Endothelial cell of hepatic sinusoid (primary cell): Measurements from ENCODE around the gene YPEL3.
"Not testable (repeated sequence)": the region's sequence is repeated elsewhere in the genome, so short reads cannot be mapped to it uniquely, and the experiment has no call there.

Source experiments
- in situ Hi-C: cut with HindIII; loops from 2 replicates; pipeline ENCODE4 v1.10.0; 2017; ENCODE audit warnings: low sequenced_read_pairs

The YPEL3 gene

DNA sequence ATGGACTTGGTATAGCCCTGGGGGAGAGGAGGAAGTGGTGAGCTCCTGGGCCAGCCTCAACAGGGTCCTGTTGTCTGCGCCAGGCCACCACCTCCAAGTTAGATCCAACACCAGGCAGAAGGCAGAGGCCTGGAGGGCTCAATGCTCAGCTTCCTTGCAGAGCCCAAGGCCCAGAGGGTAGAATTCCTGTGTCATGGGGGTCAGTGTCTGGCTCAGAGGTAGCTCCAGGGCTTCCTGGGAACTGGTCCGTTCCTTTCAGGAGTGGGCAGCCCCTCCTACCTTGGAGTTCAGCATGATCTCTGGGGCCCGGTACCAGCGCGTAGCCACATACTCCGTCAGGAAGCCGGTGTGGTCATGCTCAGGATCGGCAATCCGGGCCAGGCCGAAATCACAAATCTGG, 21.8 kb upstream of the YPEL3 start:
- in situ Hi-C loops, result no loop called here

DNA sequence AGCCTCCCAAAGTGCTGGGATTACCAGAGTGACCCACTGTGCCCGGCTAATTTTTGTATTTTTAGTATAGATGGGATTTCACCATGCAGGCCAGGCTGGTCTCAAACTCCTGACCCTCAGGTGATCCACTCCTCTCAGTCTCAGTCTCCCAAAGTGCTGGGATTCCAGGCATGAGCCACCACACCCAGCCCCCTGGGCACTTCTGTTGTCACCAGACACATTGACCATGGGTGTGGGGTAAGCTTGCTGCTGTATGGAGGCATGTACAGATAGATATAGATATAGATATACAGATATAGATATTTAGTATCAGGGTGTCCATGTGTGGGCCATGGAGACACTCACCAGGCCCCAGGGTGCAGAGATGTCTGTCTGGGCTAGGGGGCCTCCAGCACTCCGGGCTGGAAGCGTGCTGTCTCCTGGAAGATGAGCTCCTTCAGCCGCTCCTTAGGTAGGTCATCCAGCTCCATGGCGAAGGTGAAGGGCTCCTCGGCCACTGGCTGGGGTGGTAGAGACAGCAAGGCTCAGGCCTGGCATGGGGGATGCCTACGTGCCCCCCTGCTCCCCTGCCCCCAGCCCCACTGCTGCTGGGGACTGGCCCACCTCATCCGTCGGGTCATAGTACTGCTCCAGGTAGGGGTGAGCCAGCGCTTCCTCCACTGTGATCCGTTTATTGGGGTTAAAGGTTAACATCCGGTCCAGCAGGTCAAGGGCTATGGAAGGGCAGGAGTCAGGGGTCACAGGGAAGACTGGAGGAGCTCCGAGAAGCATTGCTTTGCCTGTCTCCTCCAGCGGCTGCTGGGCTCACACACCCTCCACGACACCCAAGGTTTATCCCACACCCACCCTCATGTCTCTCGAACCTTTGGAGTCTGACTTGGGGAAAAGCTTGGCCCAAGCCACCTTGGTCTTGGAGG, 20.5 kb upstream of the YPEL3 start:
- in situ Hi-C loops, result no loop called here

DNA sequence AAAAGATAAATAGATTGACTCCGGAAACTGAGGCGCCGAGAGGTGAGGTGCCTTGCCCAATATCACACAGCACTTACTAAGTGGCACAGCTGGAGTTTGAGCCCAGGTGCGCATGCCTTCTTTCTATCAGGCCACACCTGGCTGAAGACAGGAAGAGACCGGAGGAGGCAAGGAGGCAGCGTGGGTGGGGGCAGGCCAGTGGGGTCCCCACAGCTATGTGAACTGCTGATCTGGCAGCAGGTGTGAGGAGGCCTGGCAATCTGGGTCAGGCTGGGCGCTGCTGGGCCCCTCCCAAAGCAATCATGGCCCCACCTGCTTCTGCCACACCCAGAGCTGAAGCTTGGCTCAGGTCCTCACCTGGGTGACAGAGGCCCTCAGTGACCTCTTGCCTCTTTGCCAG, 19.2 kb upstream of the YPEL3 start:
- in situ Hi-C loops, result no loop called here

DNA sequence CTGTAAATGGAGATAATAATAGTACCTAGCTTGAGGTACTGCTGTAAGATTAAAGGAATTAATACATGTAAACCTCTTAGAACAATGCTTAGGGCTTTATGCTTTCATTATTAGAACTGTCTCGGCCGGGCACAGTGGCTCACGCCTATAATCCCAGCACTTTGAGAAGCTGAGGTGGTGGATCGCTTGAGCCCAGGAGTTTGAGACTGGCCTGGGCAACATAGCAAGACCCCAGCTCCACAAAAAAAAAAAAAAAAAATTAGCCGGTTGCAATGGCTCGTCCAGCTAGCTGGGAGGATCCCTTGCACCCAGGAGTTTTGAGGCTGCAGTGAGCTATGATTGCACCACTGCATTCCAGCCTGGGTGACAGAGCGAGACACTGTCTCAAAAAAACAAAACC, 18.8 kb upstream of the YPEL3 start:
- in situ Hi-C loops, result not testable (repeated sequence)

DNA sequence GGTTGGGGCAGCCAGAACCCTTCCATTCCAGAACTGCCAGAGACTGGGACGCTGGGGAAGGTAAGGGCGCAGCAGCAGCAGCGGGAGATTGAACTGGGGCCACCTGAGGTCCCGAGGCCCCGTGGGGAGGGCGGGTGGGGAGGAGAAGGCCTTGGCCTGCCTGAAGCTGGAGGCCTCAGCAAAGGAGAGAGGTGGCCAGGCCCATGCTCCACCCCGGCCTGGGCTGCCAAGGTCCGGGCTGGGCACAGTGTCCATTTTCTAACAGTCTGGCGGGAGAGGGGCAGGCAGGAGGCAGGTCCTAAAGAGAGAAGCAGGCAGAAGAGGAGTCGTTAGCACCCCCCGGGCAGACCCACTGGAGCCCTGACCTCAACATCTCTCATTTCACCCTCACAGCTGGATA, 18.4 kb upstream of the YPEL3 start:
- in situ Hi-C loops, result no loop called here

DNA sequence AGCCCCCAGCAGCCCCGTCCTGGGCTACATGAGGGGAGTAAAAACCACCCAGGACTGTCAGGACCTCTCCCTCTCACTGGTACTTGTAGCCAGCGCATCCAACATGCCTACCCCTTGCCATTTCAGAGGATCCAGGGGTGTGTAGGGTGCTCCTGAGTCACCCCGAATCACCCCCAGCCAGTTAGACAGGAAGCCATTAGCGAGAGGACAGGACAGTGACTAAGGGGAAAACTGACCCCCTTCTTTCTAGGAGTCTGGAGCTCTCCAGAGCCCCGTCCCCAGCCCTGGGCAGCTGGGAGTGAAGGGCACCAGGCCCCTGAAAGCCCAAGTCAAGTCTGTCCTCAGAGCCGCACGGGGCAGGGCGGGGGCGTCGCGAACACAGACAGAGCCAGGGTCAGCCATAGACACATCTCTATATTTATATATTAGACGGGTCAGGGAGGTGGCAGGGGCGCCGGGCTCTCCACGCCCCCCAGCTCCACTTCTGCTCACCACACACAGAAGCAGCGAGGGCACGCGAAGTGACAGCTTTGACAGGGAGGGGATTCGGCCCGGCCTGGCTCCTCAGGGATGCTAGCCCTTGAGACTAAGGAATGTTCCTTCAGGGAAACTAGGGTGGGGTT, 17.8 kb upstream of the YPEL3 start:
- in situ Hi-C loops, result no loop called here

DNA sequence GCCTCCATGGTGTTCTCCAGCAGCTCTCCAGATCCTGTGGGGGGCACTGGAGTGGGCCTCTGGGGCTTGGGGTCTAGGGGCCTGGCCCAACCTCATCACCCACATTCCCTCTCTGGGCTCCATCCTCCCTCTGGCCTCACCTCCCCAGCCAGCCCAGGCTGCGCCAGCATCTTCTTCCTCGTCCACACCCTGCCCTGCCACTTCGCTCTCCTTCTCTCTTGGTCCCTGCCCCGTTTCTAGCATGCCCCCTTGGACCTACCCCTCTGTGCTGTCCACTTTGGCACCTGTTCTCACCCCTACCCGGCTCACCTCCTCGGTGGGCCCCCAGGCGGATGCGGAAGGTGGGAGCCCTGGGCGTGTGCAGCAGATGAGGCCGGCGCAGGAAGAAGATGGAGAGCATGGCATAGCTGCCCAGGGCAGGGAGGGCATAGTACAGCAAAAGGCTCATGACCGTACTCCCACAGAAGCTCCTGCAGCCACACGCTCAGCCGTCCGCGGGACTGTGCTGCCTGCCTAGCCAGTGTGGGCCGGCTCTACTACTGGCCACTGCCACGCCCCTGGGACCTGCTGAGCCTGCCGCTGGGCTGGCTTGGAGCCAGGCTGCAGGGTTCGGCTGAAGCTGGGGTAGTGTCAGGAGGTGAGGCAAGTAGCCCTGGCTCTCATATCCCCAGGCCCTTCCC, 17.2 kb upstream of the YPEL3 start, which contains the start of gene GDPD3:
TSS of gene GDPD3 (minus strand) at position 507 of the 680 bp plus-strand sequence. CDS start at position 448, 59 bp downstream.
- in situ Hi-C loops, result no loop called here

DNA sequence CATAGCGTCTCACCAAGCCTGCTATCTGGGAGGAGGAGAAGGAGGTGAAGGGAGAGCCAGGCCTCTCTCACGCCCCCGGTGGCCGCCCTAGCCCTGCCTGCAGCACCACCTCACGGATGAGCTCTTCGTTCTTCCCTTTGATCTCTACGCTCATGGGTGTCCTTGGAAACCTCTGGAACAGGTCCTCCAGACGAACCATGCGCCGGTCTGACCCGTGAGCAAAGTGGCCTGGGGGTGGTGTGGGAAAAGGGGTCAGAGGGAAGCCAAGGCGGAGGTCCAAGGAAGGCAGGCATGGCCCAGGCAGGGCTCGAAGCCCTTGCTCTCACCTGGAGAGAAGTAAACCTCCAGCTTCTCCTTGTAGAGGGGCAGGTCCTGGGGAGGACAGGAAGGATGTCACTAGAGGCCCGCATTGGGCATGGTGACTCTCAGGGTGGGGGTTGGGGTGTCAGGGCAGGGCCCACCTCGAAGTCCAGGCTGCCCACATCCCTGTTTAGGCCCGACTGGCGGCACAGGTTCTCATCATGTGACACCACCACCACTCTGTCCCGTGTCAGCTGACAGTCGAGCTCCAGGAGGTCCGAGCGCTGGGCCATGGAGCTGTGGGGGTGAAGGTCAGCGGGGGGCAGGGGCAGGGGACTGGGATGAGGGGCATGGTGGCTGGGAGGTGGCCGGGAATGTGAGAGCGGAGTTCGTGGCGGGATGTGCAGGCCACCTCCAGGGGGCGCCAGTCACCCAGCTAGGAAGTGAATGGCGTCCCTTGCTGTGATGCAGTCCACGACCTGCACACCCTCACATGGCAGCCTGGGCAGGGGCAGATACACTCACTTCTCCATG, 16.4 kb upstream of the YPEL3 start:
- in situ Hi-C loops, result no loop called here

DNA sequence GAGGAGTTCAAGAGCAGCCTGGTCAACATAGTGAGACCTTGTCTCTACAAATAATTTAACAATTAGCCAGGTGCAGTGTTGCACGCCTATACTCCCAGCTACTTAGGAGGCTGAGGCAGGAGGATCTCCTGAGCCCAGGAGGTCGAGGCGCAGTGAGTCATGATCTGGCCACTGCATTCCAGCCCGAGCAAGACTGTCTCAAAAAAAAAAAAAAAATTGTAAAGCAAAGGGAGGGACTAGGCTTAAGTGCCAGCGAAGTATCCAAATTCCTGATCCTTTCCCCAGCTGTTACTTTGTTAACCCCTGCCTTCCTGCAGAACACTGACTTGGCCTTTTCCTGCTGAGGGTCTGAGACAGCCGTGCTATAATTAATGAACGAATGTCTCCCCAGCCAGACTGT, 14.6 kb upstream of the YPEL3 start:
- in situ Hi-C loops, result no loop called here

DNA sequence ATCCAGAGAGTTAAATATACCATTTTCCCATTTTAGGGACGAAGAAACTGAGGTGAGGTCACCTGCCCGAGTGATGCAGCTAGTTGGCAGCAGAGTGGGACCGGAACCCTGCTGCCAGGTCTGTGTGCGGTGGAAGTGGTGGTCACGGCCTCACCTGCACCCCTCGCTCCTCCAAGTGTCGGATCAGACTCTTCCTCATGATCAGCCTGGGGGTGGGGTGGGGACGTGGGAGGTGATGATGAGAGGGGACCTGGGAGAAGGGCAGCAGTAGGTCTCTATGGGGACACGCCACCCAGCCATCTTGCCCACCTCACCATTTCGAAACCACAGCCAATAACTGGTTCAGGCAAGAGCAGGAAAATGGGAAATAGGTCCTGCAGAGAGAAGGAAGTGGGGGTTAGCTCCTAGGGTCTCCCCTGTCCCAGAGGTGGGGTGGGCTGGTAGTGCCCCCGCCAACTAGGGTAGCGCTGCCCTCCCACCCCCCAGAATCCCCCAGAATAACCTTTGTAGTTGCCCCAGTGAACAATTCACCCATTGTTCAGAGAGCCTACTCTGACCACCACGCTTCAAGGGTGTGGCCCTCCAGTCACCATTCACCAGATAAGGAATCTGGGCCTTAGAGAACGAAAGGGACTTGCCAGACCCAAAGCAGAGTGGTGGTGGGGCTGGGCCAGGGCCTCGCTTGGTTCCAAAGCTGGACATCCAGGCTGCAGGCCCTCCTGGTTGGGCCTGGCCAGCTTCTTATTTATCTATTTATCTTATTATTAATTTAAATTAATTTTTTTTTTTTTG, 12.2 kb upstream of the YPEL3 start:
- in situ Hi-C loops, result no loop called here

DNA sequence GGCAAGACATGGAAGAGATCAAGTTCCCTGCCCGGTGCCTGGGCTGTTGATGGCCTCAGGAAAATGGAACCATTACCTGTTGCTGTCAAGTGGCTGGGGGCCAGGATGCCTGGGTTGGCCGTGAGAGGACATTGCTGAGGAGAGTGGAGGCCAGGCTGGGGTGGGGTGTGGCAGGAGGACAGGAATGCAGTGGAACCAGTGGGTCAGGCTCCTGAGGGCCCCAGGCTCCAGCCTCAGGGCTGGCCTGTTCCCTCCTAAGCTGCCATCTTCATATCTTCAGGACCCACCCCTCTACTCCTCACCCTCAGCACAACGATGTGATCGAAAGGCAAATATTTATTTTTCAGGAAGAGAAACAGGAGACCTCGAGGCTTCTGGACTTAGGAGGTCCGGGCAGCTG, 8.5 kb upstream of the YPEL3 start:
- in situ Hi-C loops, result no loop called here

DNA sequence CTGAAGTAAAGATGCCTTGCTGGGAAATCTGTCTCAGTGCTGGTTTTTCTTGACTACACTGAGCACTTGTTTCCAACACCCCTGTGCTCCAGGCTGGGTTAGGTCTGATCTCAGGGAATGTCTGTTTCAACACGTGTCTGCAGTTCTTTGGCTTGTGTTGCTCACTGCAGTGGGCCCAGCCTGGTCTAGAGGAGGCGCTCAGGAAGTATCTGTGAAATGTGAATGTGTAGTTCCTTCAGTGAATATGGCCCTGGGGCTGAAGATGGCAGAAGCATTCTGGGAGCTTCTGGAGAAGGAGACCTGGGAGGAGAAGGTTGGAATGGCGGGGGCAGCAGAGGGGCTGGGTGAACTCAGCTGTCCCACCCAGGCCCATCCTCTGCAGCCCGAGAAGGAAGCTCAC, 8.1 kb upstream of the YPEL3 start:
- in situ Hi-C loops, result no loop called here

DNA sequence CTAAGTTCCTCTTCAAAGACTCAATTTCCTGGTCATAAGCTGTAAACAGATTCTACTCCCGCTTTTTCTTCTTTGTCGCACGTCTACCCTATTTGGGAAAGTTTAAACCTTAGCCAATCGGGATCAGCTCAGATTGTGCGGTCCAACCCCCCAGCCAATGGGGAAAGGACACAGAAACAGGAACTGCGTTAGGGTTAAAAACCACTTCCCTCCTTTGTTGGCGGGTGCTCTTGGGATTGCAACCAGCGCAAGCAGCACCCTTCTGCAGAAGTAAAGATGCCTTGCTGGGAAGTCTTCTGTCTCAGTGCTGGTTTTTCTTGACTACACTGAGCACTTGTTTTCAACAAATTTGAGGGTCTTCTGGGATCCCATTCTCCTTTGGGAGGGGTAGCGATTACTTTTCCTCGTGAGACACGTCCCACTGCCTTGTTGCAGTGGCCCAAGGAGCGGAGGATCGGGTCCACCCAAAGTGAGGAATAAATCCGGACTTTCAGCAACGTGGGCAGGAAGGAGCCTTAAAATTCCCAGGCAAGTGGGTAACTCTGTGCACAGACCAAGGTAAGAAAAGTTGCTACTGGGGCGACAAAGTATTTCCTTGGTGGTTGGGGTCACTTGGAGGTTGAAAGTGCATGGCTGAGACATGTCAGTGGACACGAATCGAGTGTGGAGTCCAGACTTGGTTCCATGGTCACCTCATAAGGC, 1.0 kb upstream of the YPEL3 start:
- in situ Hi-C loops, result no loop called here

DNA sequence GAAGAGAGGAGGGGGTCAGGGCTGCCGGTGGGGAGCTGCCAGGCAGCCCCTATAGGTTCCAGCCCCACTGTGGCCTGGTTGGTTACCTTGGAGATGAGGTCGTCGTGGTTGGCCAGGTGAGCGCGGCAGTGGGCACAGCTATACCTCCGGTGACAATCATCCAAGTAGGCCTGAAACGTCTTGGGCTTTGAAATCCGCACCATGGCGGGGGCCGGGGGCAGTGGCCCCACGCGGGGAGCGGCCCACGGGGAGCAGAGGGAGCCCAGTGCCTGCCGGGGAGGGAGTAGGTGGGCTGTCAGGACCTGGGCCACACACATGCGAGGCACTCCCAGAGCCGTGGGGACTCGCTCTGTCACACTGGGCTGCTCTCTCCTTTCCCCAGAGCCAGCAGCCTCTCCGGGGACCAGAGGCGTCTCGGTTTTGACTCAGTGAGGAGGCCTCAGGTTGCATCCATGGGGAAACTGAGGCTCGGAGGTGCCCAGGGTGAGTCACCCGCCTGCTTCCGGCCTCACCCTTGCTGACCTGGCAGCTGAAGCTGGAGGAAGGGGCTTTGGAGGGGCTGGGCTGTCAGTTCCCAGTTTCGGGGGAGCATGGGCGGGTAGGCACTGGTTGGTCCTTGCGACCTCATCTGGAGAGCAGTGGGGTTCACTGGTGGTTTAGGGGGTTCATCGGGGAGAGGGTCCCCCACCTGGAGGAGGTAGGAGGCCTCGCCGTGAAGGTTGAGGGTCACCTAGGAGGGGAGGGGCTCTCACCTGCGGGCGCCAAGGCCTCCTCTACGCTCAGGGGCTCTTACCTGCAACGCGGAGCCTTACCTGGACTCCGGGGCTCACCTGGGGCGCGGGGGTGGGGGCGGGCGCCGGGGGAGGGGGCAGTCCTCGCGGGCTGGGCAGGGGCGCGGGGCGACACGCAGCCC, 591 bp downstream of the YPEL3 start:
- in situ Hi-C loops, result no loop called here

DNA sequence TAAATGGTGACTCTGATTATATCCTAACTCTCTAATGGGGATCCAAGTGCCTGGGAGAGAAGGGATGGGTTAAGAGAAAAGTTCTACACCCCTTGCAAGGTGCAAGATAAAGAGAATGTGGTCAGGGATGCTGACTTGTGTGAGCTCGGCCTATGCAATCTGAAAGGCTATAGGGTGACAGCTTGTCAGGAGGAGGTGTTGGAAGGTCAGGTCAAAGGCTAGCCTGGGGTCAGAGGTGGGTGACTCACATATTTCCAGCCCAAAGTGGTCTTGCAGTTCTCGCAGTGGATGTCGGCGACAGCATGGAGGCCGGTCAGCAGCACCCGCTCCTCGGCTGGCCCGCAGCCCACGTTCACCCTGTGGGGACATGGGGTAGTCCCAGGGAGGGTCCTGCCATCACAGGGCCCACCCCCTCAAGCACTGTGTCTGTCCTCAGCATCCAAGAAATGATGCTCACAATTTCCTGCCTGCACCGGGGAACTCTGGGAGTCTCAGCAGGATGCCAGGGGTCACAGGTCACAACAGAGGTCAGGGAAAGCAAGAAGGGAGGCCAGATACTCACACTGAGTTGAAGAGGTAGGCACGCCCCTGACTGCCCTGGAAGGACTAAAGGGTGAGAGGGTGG, 1.4 kb downstream of the YPEL3 start:
- in situ Hi-C loops, result no loop called here

DNA sequence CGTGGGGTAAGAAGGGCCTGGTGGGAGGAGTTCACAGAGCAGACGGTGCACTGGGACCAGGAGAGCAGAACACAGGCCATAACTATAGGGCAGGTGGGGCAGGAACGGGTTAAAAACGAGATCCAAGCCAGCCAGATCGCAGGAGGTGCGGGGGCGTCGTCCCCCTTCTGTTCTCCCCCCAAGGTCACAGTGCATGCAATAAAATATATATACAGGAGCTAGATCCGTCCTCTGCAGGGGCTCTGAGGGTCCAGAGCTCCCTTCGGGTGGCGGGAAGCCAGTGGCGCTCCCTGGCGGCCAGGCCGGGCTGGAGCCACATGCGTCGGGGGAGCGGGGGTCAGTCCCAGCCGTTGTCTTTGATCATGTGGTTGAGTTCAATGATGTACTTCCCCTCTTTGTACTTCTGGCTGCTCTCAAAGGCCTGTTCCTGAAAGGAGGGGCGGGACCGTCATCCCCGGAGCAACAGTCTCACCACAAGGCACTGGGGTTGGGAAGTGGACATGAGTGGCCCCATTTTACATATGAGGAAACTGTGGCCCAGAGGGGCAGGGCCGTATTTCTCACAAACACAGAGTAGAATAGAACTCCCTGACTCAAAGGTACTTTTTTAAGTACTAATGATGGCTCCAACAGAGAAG, 3.5 kb downstream of the YPEL3 start:
- in situ Hi-C loops, result no loop called here
